Astrocyte (in vitro differentiated cells and primary cell): ENCODE data around the gene KAT2A.

Experiments
- EZH2 ChIP-seq: IDR thresholded peaks from 2 replicates; pipeline ENCODE4 v1.6.1; 2012; ENCODE audit warnings: mild to moderate bottlenecking, low read length, inconsistent platforms; ENCODE audit not compliant: insufficient read depth
- TF ChIP-seq, protein P1 (sequence below): IDR thresholded peaks from 2 replicates; pipeline ENCODE4 v1.5.1; 2011; ENCODE audit warnings: low read depth, mild to moderate bottlenecking, inconsistent platforms, low read length, moderate library complexity; ENCODE audit not compliant: insufficient read depth

DNA sequence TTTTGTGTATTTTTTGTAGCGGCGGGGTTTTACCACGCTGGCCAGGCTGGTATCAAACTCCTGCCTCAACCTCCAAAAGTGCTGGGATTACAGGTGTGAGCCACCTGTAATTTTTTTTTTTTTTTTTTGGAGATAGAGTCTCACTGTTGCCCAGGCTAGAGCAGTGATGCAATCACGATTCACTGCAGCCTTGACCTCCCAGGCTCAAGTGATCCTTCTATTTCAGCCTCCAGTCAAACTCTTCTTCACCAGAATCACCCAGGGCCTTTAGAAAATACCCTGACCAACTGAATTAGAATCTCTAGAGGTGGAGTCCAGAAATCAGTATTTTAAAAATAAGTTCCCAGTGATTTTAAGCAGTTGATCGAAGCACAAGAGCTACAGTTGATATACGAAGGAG, 14.0 kb upstream of the KAT2A start:
- TF ChIP-seq, protein P1, sequence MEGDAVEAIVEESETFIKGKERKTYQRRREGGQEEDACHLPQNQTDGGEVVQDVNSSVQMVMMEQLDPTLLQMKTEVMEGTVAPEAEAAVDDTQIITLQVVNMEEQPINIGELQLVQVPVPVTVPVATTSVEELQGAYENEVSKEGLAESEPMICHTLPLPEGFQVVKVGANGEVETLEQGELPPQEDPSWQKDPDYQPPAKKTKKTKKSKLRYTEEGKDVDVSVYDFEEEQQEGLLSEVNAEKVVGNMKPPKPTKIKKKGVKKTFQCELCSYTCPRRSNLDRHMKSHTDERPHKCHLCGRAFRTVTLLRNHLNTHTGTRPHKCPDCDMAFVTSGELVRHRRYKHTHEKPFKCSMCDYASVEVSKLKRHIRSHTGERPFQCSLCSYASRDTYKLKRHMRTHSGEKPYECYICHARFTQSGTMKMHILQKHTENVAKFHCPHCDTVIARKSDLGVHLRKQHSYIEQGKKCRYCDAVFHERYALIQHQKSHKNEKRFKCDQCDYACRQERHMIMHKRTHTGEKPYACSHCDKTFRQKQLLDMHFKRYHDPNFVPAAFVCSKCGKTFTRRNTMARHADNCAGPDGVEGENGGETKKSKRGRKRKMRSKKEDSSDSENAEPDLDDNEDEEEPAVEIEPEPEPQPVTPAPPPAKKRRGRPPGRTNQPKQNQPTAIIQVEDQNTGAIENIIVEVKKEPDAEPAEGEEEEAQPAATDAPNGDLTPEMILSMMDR, result no peak
- no peak for TF ChIP-seq EZH2
